OCI-LY7 (cell line): ENCODE results near the gene COL4A2.

Experiments
- EZH2phosphoT487 ChIP-seq: fragments of 200-600 bp; sonication (generic); IDR thresholded peaks from 2 replicates; pipeline ENCODE4 v1.6.1; 2018; ENCODE audit warnings: low read depth, borderline replicate concordance, mild to moderate bottlenecking, mixed run types, antibody characterized with exemption, low read length, moderate library complexity, mixed read lengths
- TF ChIP-seq, protein P1 (sequence below): fragments of 200-600 bp; sonication (generic); conservative IDR thresholded peaks from 2 replicates; pipeline ENCODE4 v1.5.1; 2014; ENCODE audit warnings: mild to moderate bottlenecking, antibody characterized with exemption, low read length, moderate library complexity, mixed read lengths

DNA sequence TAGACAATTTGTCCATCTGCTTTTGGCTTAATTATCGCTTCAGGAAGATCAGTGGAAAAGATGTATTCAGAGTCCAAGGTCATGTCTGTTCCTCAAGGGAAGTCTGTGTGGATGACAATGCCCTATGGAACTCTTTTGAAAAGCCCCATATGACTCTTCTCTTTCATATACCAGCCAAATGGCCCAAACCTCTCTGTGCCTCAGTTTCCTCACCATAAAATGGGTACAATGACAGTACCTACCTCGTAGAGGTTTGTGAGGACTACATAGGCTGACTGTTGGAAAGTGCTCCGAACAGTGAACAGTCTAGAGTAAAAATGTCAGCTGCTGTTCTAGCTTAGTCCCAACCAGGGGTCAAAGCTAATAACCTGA lies 104.6 kb downstream of the COL4A2 start:
- TF ChIP-seq, protein P1, sequence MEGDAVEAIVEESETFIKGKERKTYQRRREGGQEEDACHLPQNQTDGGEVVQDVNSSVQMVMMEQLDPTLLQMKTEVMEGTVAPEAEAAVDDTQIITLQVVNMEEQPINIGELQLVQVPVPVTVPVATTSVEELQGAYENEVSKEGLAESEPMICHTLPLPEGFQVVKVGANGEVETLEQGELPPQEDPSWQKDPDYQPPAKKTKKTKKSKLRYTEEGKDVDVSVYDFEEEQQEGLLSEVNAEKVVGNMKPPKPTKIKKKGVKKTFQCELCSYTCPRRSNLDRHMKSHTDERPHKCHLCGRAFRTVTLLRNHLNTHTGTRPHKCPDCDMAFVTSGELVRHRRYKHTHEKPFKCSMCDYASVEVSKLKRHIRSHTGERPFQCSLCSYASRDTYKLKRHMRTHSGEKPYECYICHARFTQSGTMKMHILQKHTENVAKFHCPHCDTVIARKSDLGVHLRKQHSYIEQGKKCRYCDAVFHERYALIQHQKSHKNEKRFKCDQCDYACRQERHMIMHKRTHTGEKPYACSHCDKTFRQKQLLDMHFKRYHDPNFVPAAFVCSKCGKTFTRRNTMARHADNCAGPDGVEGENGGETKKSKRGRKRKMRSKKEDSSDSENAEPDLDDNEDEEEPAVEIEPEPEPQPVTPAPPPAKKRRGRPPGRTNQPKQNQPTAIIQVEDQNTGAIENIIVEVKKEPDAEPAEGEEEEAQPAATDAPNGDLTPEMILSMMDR, result no peak
- TF ChIP-seq EZH2phosphoT487, result no peak
